MM.1S (cell line): ENCODE measurements around the gene VWA7.
A peak's percentile ranks its signal among the peaks of the same experiment; 100 is the strongest.

Experiments used
- DNase-seq: peaks from one replicate; pipeline ENCODE4 v3.0.0-alpha.2; 2015
- H2AFZ ChIP-seq: fragments of 300-600 bp; sonication (generic); 2 replicates; pipeline ENCODE4 v1.6.0; 2016; ENCODE audit warnings: antibody characterized with exemption, low read length
- H3F3A ChIP-seq: fragments of 300-600 bp; sonication (generic); 2 replicates; pipeline ENCODE4 v1.6.1; 2016; ENCODE audit warnings: mild to moderate bottlenecking, antibody characterized with exemption, low read length, moderate library complexity, mixed read lengths; ENCODE audit not compliant: insufficient read depth
- H3K27ac ChIP-seq: fragments of 300-600 bp; sonication (generic); 2 replicates; pipeline ENCODE4 v1.5.1; 2016; ENCODE audit warnings: mild to moderate bottlenecking, low read length
- H3K27me3 ChIP-seq: fragments of 300-600 bp; sonication (generic); replicated peaks from 2 replicates; pipeline ENCODE4 v1.6.0; 2016; ENCODE audit warnings: low read length; ENCODE audit not compliant: insufficient read depth
- H3K36me3 ChIP-seq: fragments of 300-600 bp; sonication (generic); replicated peaks from 2 replicates; pipeline ENCODE4 v1.6.1; 2016; ENCODE audit warnings: mild to moderate bottlenecking, low read length, mixed read lengths; ENCODE audit not compliant: insufficient read depth
- H3K4me1 ChIP-seq: fragments of 300-600 bp; sonication (generic); 2 replicates; pipeline ENCODE4 v1.6.1; 2016; ENCODE audit warnings: low read length, mixed read lengths
- H3K4me2 ChIP-seq: fragments of 300-600 bp; sonication (generic); 2 replicates; pipeline ENCODE4 v1.6.0; 2016; ENCODE audit warnings: low read depth, low read length
- H3K4me3 ChIP-seq: fragments of 300-600 bp; sonication (generic); 2 replicates; pipeline ENCODE4 v1.5.1; 2016; ENCODE audit warnings: low read length, mixed read lengths
- H3K79me2 ChIP-seq: fragments of 300-600 bp; sonication (generic); 2 replicates; pipeline ENCODE4 v1.6.1; 2016; ENCODE audit warnings: mixed run types, low read length, mixed read lengths
- H3K9ac ChIP-seq: fragments of 300-600 bp; sonication (generic); 2 replicates; pipeline ENCODE4 v1.6.1; 2016; ENCODE audit warnings: low read length, mixed read lengths
- H3K9me2 ChIP-seq: fragments of 300-600 bp; sonication (generic); replicated peaks from 2 replicates; pipeline ENCODE4 v1.6.1; 2016; ENCODE audit warnings: mild to moderate bottlenecking, low read length, mixed read lengths; ENCODE audit not compliant: insufficient read depth
- H3K9me3 ChIP-seq: fragments of 300-600 bp; sonication (generic); replicated peaks from 2 replicates; pipeline ENCODE4 v1.6.1; 2016; ENCODE audit warnings: mild to moderate bottlenecking, low read length, mixed read lengths; ENCODE audit not compliant: insufficient read depth
- H4K20me1 ChIP-seq: fragments of 300-600 bp; sonication (generic); 2 replicates; pipeline ENCODE4 v1.6.1; 2016; ENCODE audit warnings: mild to moderate bottlenecking, low read length, moderate library complexity, mixed read lengths; ENCODE audit not compliant: insufficient read depth
- CTCF ChIP-seq: fragments of 300-600 bp; sonication (generic); IDR thresholded peaks from 2 replicates; pipeline ENCODE4 v1.5.1; 2016; ENCODE audit warnings: antibody characterized with exemption, low read length, mixed read lengths
- EZH2 ChIP-seq: fragments of 300-600 bp; sonication (generic); optimal IDR thresholded peaks from 2 replicates; pipeline ENCODE3; 2017; ENCODE audit warnings: low read depth, mild to moderate bottlenecking, antibody characterized with exemption, low read length, mixed read lengths
- EZH2phosphoT487 ChIP-seq: fragments of 300-600 bp; sonication (generic); IDR thresholded peaks from 2 replicates; pipeline ENCODE4 v1.6.1; 2018; ENCODE audit warnings: antibody characterized with exemption, low read length

The VWA7 gene

GRCh38 chr6:31729515-31729978 is 47.6 kb downstream of the VWA7 start:
- H3K4me1 ChIP-seq, result peaks cover 40% of the 10 kb centered on the region
- peaks cover 64% of the 10 kb centered on the region for H3F3A ChIP-seq
- peak overlapping the region; percentile 86; the same call in 1 of the 2 replicates for H3K27ac ChIP-seq
- no peaks in the 10 kb centered on the region for H4K20me1 ChIP-seq
- peak overlapping the region; percentile 59; the same call in 1 of the 2 replicates for H2AFZ ChIP-seq
- H3K27me3 ChIP-seq, result no peaks in the 10 kb centered on the region
- H3K4me3 ChIP-seq, result peak overlapping the region; percentile 81
- peak overlapping the region; percentile 93 for H3K4me2 ChIP-seq
- H3K9me3 ChIP-seq, result no peaks in the 10 kb centered on the region
- peaks cover 10% of the 10 kb centered on the region for H3K36me3 ChIP-seq
- peak; percentile 78 for DNase-seq
- no peaks in the 10 kb centered on the region for H3K9me2 ChIP-seq
- peak overlapping the region; percentile 76 for H3K9ac ChIP-seq
- peaks cover 31% of the 10 kb centered on the region for H3K79me2 ChIP-seq
- TF ChIP-seq CTCF, result no peak; the same call in 1 of the 2 replicates
- no peak for TF ChIP-seq EZH2
- TF ChIP-seq EZH2phosphoT487, result no peak

GRCh38 chr6:31728767-31729514 is 48.2 kb downstream of the VWA7 start, which contains the start of gene DDAH2:
TSS of gene DDAH2 (minus strand) at chr6:31729299. CDS start at chr6:31729161, 138 bp downstream.
- Histone ChIP-seq H3K4me2 (peak within 1 kb of the TSS; percentile 93), H3K27me3 (no peaks in the 10 kb centered on the region), H3K79me2 (peaks cover 25% of the 10 kb centered on the region), H3K36me3 (peaks cover 7% of the 10 kb centered on the region), H4K20me1 (no peaks in the 10 kb centered on the region), H3K4me3 (peak within 1 kb of the TSS; percentile 81), H3K4me1 (peaks cover 35% of the 10 kb centered on the region), H3K9me2 (no peaks in the 10 kb centered on the region), H3F3A (peaks cover 58% of the 10 kb centered on the region), H2AFZ (peak within 1 kb of the TSS; percentile 59), H3K9ac (peak within 1 kb of the TSS; percentile 76), H3K27ac (peak within 1 kb of the TSS; percentile 86), H3K9me3 (no peaks in the 10 kb centered on the region)
- DNase-seq, result no peak
- peak; percentile 91; the same call in 1 of the 2 replicates for TF ChIP-seq CTCF
- TF ChIP-seq EZH2, result no peak
- TF ChIP-seq EZH2phosphoT487, result no peak

- Histone ChIP-seq H3K9me3 (no peaks in the 10 kb centered on the region), H3K9me2 (no peaks in the 10 kb centered on the region), H3K36me3 (no peaks in the 10 kb centered on the region; the same call in none of the 2 replicates), H3K4me1 (peaks cover 29% of the 10 kb centered on the region), H3K27ac (peak overlapping the region; percentile 86), H3K4me3 (no peak overlapping the region; the same call in 1 of the 2 replicates), H3F3A (peaks cover 55% of the 10 kb centered on the region), H3K4me2 (peak overlapping the region; percentile 93), H3K79me2 (peaks cover 16% of the 10 kb centered on the region), H3K9ac (peak overlapping the region; percentile 30; the same call in 1 of the 2 replicates), H2AFZ (peak overlapping the region; percentile 44; the same call in 1 of the 2 replicates), H3K27me3 (no peaks in the 10 kb centered on the region), H4K20me1 (no peaks in the 10 kb centered on the region)
- TF ChIP-seq EZH2phosphoT487, result no peak
- TF ChIP-seq CTCF, result no peak
- TF ChIP-seq EZH2, result no peak
- peak; percentile 73 for DNase-seq
Observed at GRCh38 chr6:31727717-31728671, 49.1 kb downstream of the VWA7 start.
